OCI-M2 (cell line): ENCODE measurements around the gene AP4S1.
A peak's percentile ranks its signal among the peaks of the same experiment; 100 is the strongest.
"Not testable (repeated sequence)": the region's sequence is repeated elsewhere in the genome, so short reads cannot be mapped to it uniquely, and the experiment has no call there.

Experiments
- DNase-seq: peaks from one replicate; lab custom pipeline; 2025; ENCODE audit not compliant: unreplicated experiment; lab: John Stamatoyannopoulos, UW

AP4S1 gene

GRCh38 chr14:31025367-31026076 lies at the start of gene AP4S1:
Gene AP4S1, plus strand, starts transcription at chr14:31025649. Its CDS starts 40,548 bp downstream, at chr14:31066197.
- DNase-seq: no peak

- DNase-seq: no peak
Measured at GRCh38 chr14:30977752-30978151, 47.7 kb upstream of the AP4S1 start.

- DNase-seq: not testable (repeated sequence)
Measured at GRCh38 chr14:30980106-30980704, 45.2 kb upstream of the AP4S1 start.

- no peak for DNase-seq
Measured at GRCh38 chr14:30980980-30981379, 44.5 kb upstream of the AP4S1 start.

- DNase-seq: peak; percentile 21
Measured at GRCh38 chr14:30982533-30982932, 42.9 kb upstream of the AP4S1 start.

- no peak for DNase-seq
Measured at GRCh38 chr14:30983858-30984257, 41.6 kb upstream of the AP4S1 start.

- no peak for DNase-seq
Measured at GRCh38 chr14:30985796-30986195, 39.7 kb upstream of the AP4S1 start.

GRCh38 chr14:30988509-30988908 lies 36.9 kb upstream of the AP4S1 start:
- DNase-seq: no peak

- DNase-seq: no peak
Measured at GRCh38 chr14:30990770-30991169, 34.7 kb upstream of the AP4S1 start.

GRCh38 chr14:30991408-30991807 lies 34.0 kb upstream of the AP4S1 start:
- no peak for DNase-seq

- no peak for DNase-seq
Measured at GRCh38 chr14:30993071-30993470, 32.4 kb upstream of the AP4S1 start.

- no peak for DNase-seq
Measured at GRCh38 chr14:30994681-30995620, 30.5 kb upstream of the AP4S1 start.

GRCh38 chr14:30995689-30996088 lies 29.8 kb upstream of the AP4S1 start:
- DNase-seq: no peak

GRCh38 chr14:30996892-30997659 lies 28.4 kb upstream of the AP4S1 start:
- DNase-seq: no peak

- DNase-seq: no peak
Measured at GRCh38 chr14:30998100-30998706, 27.2 kb upstream of the AP4S1 start.

GRCh38 chr14:30999038-30999773 lies 26.2 kb upstream of the AP4S1 start:
- DNase-seq: no peak

GRCh38 chr14:31000629-31001338 lies 24.7 kb upstream of the AP4S1 start:
- no peak for DNase-seq

GRCh38 chr14:31001339-31001658 lies 24.1 kb upstream of the AP4S1 start:
- no peak for DNase-seq

GRCh38 chr14:31003284-31003683 lies 22.2 kb upstream of the AP4S1 start:
- no peak for DNase-seq
